SJSA1 (cell line): ENCODE data around the gene MTCH2. TPM values are rescaled to one million over a fixed set of nuclear protein-coding genes. Genes with fewer than 3 reads are reported as not detected.
A peak's percentile ranks its signal among the peaks of the same experiment; 100 is the strongest.
"Not testable (repeated sequence)": the region's sequence is repeated elsewhere in the genome, so short reads cannot be mapped to it uniquely, and the experiment has no call there.

Experiments
- DNase-seq, 2 experiments: peaks; one replicate each; pipeline ENCODE4 v3.0.0-alpha.2; 2015 to 2020; ENCODE audit warnings: low spot score in 2 of 2, low read depth in 1 of 2
- H3K27ac ChIP-seq: fragments of 250-450 bp; sonication (Bioruptor Pico); 2 replicates; pipeline ENCODE4 v1.5.1; 2020; ENCODE audit warnings: mild to moderate bottlenecking, moderate library complexity
- H3K27me3 ChIP-seq: fragments of 250-450 bp; sonication (Bioruptor Pico); replicated peaks from 2 replicates; pipeline ENCODE4 v1.5.1; 2020; ENCODE audit warnings: mild to moderate bottlenecking, moderate library complexity
- H3K36me3 ChIP-seq: fragments of 250-450 bp; sonication (Bioruptor Pico); 2 replicates; pipeline ENCODE4 v1.5.1; 2020; ENCODE audit warnings: mild to moderate bottlenecking
- H3K4me1 ChIP-seq: fragments of 250-450 bp; sonication (Bioruptor Pico); replicated peaks from 2 replicates; pipeline ENCODE4 v1.6.1; 2021; ENCODE audit warnings: mild to moderate bottlenecking
- H3K4me3 ChIP-seq: fragments of 250-450 bp; sonication (Bioruptor Pico); 2 replicates; pipeline ENCODE4 v1.5.1; 2020; ENCODE audit warnings: mild to moderate bottlenecking
- H3K9me3 ChIP-seq: fragments of 250-450 bp; sonication (Bioruptor Pico); replicated peaks from 2 replicates; pipeline ENCODE4 v1.5.1; 2020; ENCODE audit warnings: mild to moderate bottlenecking
- total RNA-seq: library from RNA; depleted of rRNA; stranded (reverse); fragments of >200 nt; shearing (Covaris generic); gene quantifications from 2 replicates; pipeline ENCODE4 v1.2.3, GENCODE V29; 2014

Gene MTCH2
- total RNA-seq, 1 experiment from 2014 or later = 108 TPM

- H3K4me3 ChIP-seq = no peak overlapping the region
- H3K27ac ChIP-seq = no peak overlapping the region
- no peaks in the 10 kb centered on the region for H3K9me3 ChIP-seq
- no peaks in the 10 kb centered on the region; the same call in 1 of the 2 replicates for H3K27me3 ChIP-seq
- DNase-seq = no peak
- H3K36me3 ChIP-seq = no peaks in the 10 kb centered on the region
- peaks cover 6% of the 10 kb centered on the region; the same call in 1 of the 2 replicates for H3K4me1 ChIP-seq
Measured at GRCh38 chr11:47659276-47659675, 16.9 kb upstream of the MTCH2 start.

DNA sequence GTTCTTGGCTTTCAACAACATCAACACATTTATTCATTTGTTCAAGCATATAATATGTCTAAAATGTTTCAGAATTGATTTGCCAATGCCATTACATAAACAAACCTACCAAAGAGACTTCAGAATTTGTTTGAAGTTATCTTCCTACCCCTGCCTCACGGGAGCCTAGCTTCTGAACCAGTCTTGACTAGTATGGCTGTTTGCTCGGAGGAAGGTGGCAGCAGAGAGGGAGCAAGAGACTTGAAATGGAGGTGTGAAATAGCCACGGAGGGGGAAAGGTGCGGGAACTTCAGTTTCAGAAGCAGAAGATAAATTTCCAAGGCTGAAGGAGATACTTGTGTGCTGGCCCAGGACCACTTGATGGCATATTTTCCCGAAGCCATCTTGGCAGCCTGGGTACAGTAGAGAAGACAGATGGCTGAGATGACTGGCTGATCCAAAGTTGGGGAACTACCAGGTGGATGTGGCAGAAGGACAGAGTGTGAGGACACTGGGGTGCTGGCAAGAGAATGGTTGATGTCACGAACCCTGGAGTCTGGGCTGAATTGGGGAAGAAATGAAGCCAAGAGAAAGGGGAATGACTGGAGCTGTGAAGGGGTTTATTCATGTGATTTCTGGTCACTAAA, 14.0 kb upstream of the MTCH2 start:
- no peak overlapping the region for H3K4me3 ChIP-seq
- H3K9me3 ChIP-seq = no peaks in the 10 kb centered on the region
- H3K4me1 ChIP-seq = no peaks in the 10 kb centered on the region
- H3K27ac ChIP-seq = no peak overlapping the region
- no peaks in the 10 kb centered on the region for H3K36me3 ChIP-seq
- no peaks in the 10 kb centered on the region; the same call in 1 of the 2 replicates for H3K27me3 ChIP-seq
- DNase-seq = no peak

DNA sequence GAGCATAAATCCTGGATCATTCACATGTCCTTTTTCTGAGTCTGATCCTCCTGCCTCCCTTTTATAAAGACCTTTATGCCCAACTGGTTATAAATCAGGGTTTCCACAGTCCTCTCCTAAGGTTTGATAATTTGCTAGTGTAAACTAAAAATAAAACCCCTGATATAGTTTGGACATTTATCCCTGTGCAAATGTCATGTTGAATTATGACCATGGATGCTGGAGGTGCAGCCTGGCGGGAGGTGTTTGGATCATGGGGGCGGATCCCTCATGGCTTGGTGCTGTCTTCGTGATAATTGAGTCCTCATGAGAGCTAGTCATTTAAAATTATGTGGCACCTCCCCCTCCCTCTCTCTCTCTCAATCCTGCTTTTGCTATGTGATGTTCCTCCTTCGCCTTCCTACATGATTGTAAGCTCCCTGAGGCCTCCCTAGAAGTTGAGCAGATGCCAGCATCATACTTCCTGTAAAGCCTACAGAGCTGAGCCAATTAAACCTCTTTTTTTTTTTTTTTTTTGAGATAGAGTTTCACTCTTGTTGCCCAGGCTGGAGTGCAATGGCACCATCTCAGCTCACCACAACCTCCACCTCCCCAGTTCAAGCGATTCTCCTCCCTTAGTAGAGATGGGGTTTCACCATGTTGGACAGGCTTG, 9.6 kb upstream of the MTCH2 start:
- no peak for DNase-seq
- no peak overlapping the region for H3K27ac ChIP-seq
- no peaks in the 10 kb centered on the region; the same call in 1 of the 2 replicates for H3K27me3 ChIP-seq
- H3K36me3 ChIP-seq = no peaks in the 10 kb centered on the region
- no peak overlapping the region for H3K4me3 ChIP-seq
- H3K4me1 ChIP-seq = no peaks in the 10 kb centered on the region
- H3K9me3 ChIP-seq = no peaks in the 10 kb centered on the region

DNA sequence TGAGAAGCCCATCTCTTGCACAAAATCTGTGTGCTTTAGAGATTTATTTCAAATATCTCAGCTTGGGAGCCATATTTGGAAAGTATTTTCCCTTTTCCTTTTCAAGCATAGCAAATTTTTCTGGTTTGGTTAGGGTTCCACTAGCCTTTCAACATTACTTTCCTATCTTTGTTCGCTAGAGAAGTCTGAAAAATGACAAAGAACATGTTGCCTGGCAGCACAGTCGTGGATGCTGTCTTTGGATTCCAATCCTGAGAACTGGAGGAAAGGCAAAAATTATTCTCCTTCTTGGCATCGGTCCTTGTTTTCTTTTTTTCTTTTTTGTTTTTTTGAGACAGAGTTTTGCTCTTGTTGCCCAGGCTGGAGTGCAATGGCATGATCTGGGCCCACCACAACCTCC, 6.9 kb upstream of the MTCH2 start:
- Histone ChIP-seq H3K27me3 (no peaks in the 10 kb centered on the region; the same call in 1 of the 2 replicates), H3K4me1 (no peaks in the 10 kb centered on the region), H3K9me3 (no peaks in the 10 kb centered on the region), H3K36me3 (no peaks in the 10 kb centered on the region), H3K27ac (no peak overlapping the region), H3K4me3 (no peak overlapping the region)
- DNase-seq = no peak

DNA sequence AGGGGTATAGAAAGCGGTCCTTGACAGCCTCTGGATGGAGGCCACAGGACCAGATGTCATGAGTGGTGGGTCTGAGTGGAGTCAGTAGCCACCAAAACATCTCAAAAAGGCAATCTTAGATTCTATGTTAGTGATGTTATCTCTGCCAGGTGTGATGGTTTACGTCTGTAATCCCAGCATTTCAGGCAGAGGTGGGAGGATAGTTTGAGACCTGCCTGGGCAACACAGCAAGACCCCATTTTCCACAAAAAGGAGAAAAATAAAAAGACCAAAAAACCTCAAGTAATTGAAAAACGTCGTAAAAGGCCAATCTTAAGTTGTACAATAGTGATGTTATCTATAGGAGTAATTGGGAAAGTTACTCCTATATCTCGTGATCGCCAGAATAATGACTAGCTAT, 3.7 kb upstream of the MTCH2 start:
- Histone ChIP-seq H3K27ac (no peak overlapping the region), H3K4me3 (no peak overlapping the region), H3K27me3 (no peaks in the 10 kb centered on the region), H3K4me1 (peaks cover 5% of the 10 kb centered on the region), H3K36me3 (0 out of 2 replicates have a peak, but pooled peaks cover 4% of the 10 kb centered on the region), H3K9me3 (no peaks in the 10 kb centered on the region)
- DNase-seq = no peak

- 0 out of 2 replicates have a peak, but pooled peaks cover 4% of the 10 kb centered on the region for H3K36me3 ChIP-seq
- no peaks in the 10 kb centered on the region for H3K27me3 ChIP-seq
- H3K4me3 ChIP-seq = no peak overlapping the region
- peaks cover 7% of the 10 kb centered on the region for H3K4me1 ChIP-seq
- DNase-seq = no peak
- no peak overlapping the region for H3K27ac ChIP-seq
- no peaks in the 10 kb centered on the region for H3K9me3 ChIP-seq
Measured at GRCh38 chr11:47645500-47645899, 3.1 kb upstream of the MTCH2 start.

DNA sequence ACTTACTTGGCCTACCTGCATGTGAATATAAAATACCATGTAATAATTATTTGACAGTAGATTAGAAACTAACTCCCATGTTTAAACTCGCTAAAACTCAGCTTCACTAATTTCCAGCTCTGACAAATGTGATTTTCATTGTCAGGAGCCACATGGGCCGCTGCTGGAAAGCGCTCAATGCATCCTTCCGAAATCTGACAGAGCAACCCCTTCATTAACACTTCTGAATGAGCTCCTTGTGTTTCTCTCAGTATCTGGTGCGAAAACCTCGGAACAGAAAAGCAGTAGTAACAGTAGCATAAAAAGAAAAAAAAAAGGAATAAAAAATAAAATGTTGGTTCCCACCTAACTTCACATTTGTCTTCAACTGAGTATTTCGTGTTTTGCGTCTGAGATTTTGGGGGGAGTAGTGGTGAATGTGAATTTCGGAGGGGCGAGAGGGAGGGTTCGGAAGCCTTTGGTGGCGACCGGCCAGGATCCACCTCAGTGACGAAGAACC, 710 bp downstream of the MTCH2 start:
- peaks cover 27% of the 10 kb centered on the region for H3K36me3 ChIP-seq
- H3K27ac ChIP-seq = peak overlapping the region; percentile 68
- no peaks in the 10 kb centered on the region for H3K27me3 ChIP-seq
- peak overlapping the region; percentile 80 for H3K4me3 ChIP-seq
- no peaks in the 10 kb centered on the region for H3K9me3 ChIP-seq
- no peak for DNase-seq
- H3K4me1 ChIP-seq = peaks cover 7% of the 10 kb centered on the region

GRCh38 chr11:47640506-47640905, 1.9 kb downstream of the MTCH2 start:
- DNase-seq, H3K4me3 ChIP-seq, H3K27me3 ChIP-seq, H3K27ac ChIP-seq, H3K4me1 ChIP-seq, H3K9me3 ChIP-seq: not testable (repeated sequence)
- H3K36me3 ChIP-seq = peaks cover 28% of the 10 kb centered on the region

DNA sequence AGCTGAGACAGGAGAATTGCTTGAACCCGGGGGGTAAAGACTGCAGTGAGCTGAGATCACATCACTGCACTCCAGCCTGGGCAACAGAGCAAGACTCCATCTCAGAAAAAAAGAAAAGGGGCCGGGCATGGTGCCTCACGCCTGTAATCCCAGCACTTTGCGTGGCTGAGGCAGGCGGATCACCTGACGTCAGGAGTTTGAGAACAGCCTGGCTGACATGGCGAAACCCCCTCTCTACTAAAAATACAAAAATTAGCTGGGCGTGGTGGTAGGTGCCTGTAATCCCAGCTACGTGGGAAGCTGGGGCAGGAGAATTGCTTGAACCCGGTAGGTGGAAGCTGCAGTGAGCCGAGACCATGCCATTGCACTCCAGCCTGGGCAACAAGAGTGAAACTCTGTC, 6.0 kb downstream of the MTCH2 start:
- not testable (repeated sequence) for H3K4me1 ChIP-seq, DNase-seq, H3K27me3 ChIP-seq, H3K4me3 ChIP-seq, H3K9me3 ChIP-seq, H3K27ac ChIP-seq
- peaks cover 48% of the 10 kb centered on the region for H3K36me3 ChIP-seq

- H3K36me3 ChIP-seq = peaks cover 66% of the 10 kb centered on the region
Measured at GRCh38 chr11:47631473-47631872, 10.9 kb downstream of the MTCH2 start.

GRCh38 chr11:47628026-47628425, 14.3 kb downstream of the MTCH2 start:
- no peaks in the 10 kb centered on the region for H3K4me1 ChIP-seq
- DNase-seq = no peak
- H3K36me3 ChIP-seq = peaks cover 76% of the 10 kb centered on the region
- no peak overlapping the region for H3K27ac ChIP-seq
- H3K9me3 ChIP-seq = no peaks in the 10 kb centered on the region
- no peak overlapping the region for H3K4me3 ChIP-seq
- H3K27me3 ChIP-seq = no peaks in the 10 kb centered on the region

More at GRCh38 chr11:47631473-47631872, 10.9 kb downstream of the MTCH2 start:
- H3K27me3 ChIP-seq = no peaks in the 10 kb centered on the region
- no peaks in the 10 kb centered on the region for H3K9me3 ChIP-seq
- H3K4me3 ChIP-seq = no peak overlapping the region
- H3K27ac ChIP-seq = peak overlapping the region; percentile 8; the same call in 1 of the 2 replicates
- no peaks in the 10 kb centered on the region for H3K4me1 ChIP-seq
- peak in 1 of 2 experiments; percentile 27 for DNase-seq

- Histone ChIP-seq H3K36me3 (peaks cover 85% of the 10 kb centered on the region), H3K4me3 (no peak overlapping the region), H3K4me1 (no peaks in the 10 kb centered on the region), H3K27ac (no peak overlapping the region), H3K27me3 (no peaks in the 10 kb centered on the region), H3K9me3 (no peaks in the 10 kb centered on the region)
- no peak for DNase-seq
Measured at GRCh38 chr11:47626234-47626633, 16.1 kb downstream of the MTCH2 start.

GRCh38 chr11:47620836-47621378, 21.5 kb downstream of the MTCH2 start:
- Histone ChIP-seq H3K27me3 (no peaks in the 10 kb centered on the region), H3K36me3 (peaks cover 81% of the 10 kb centered on the region), H3K27ac (no peak overlapping the region), H3K4me1 (peaks cover 9% of the 10 kb centered on the region), H3K9me3 (no peaks in the 10 kb centered on the region), H3K4me3 (no peak overlapping the region)
- no peak for DNase-seq

GRCh38 chr11:47617417-47617809, 24.9 kb downstream of the MTCH2 start:
- peak in 1 of 2 experiments; percentile 19 for DNase-seq

More at GRCh38 chr11:47617417-47617809, 24.9 kb downstream of the MTCH2 start:
- H3K4me3 ChIP-seq = no peak overlapping the region
- H3K9me3 ChIP-seq = no peaks in the 10 kb centered on the region
- H3K36me3 ChIP-seq = peaks cover 51% of the 10 kb centered on the region
- H3K4me1 ChIP-seq = peaks cover 9% of the 10 kb centered on the region
- no peaks in the 10 kb centered on the region for H3K27me3 ChIP-seq
- H3K27ac ChIP-seq = no peak overlapping the region
